ENCODE measurements around the gene CIAO1. TPM values are rescaled to one million over a fixed set of nuclear protein-coding genes. Genes with fewer than 3 reads are reported as not detected.

Gene CIAO1
- total and polyA plus RNA-seq, 4 donors: 25.8 to 57.1 (median 47.8) TPM

GRCh38 chr2:96320326-96320725 lies 54.3 kb downstream of the CIAO1 start:
- DNase-seq (no peak), ATAC-seq (ENCODE audit: low FRiP score) (no peak)
- Histone ChIP-seq H3K4me1 (ENCODE audit: control insufficient read depth in 1 of 2, insufficient read depth in 2 of 2, low read length in 2 of 2) (no peaks in the 10 kb centered on the region), H3K4me3 (ENCODE audit: low read length in 2 of 2) (no peak overlapping the region), H3K36me3 (ENCODE audit: control insufficient read depth in 1 of 2, insufficient read depth in 2 of 2, low read length in 1 of 2) (no peaks in the 10 kb centered on the region), H3K9me3 (ENCODE audit: control insufficient read depth, low read length) (no peaks in the 10 kb centered on the region), H3K27ac (ENCODE audit: low read depth in 1 of 2, low read length in 2 of 2) (no peak overlapping the region), H3K27me3 (ENCODE audit: control insufficient read depth in 1 of 2, insufficient read depth in 2 of 2, low read length in 1 of 2) (no peaks in the 10 kb centered on the region)
- intact Hi-C loops (cut with DNase I): no loop called here
- 94% methylated on average over 3 of the region's 3 CpGs for WGBS, 2 donors

- DNase-seq (peak; percentile 70 to 80), ATAC-seq (ENCODE audit: low FRiP score) (peak; percentile 59)
- Histone ChIP-seq H3K27ac (ENCODE audit: low read depth in 1 of 2, low read length in 2 of 2) (no peak overlapping the region), H3K36me3 (ENCODE audit: control insufficient read depth in 1 of 2, insufficient read depth in 2 of 2, low read length in 1 of 2) (no peaks in the 10 kb centered on the region), H3K27me3 (ENCODE audit: control insufficient read depth in 1 of 2, insufficient read depth in 2 of 2, low read length in 1 of 2) (no peaks in the 10 kb centered on the region), H3K4me3 (ENCODE audit: low read length in 2 of 2) (peak overlapping the region; percentile 33 to 57), H3K4me1 (ENCODE audit: control insufficient read depth in 1 of 2, insufficient read depth in 2 of 2, low read length in 2 of 2) (no peaks in the 10 kb centered on the region), H3K9me3 (ENCODE audit: control insufficient read depth, low read length) (no peaks in the 10 kb centered on the region)
- 6 to 7% methylated on average over 35 to 41 of the region's 41 CpGs for WGBS, 2 donors
- intact Hi-C loops (cut with DNase I): no loop called here
Observed at GRCh38 chr2:96320728-96321622, 55.0 kb downstream of the CIAO1 start.

Other genes starting within 250 kb of the CIAO1 start
- gene GPAT2, start 231.3 kb upstream of the CIAO1 start, total RNA-seq: 10 to 100 TPM in 1 of 2 donors, 1 to 10 TPM in 1; 4.8 to 16.2 TPM
- 1 to 10 TPM in 1 of 2 donors, under 1 TPM in 1; 0.38 to 3.5 TPM for gene GPAT2, start 231.3 kb upstream of the CIAO1 start, polyA plus RNA-seq
- 10 to 100 TPM in 1 of 2 donors, under 1 TPM in 1; 0.81 to 34.0 TPM for gene ADRA2B, start 149.7 kb upstream of the CIAO1 start, total RNA-seq
- gene ADRA2B, start 149.7 kb upstream of the CIAO1 start, polyA plus RNA-seq: under 1 TPM in 1 of 2 donors, not detected in 1; 0.26 TPM
- gene ASTL, start 127.7 kb upstream of the CIAO1 start, total RNA-seq: under 1 TPM; 0.57 to 0.62 TPM
- gene ASTL, start 127.7 kb upstream of the CIAO1 start, polyA plus RNA-seq: not detected
- 1 to 10 TPM; 5.7 to 7.5 TPM for gene DUSP2, start 120.8 kb upstream of the CIAO1 start, total RNA-seq
- 1 to 10 TPM; 1.2 to 1.9 TPM for gene DUSP2, start 120.8 kb upstream of the CIAO1 start, polyA plus RNA-seq
- 10 to 100 TPM; 69.3 to 72.7 TPM for gene STARD7, start 57.4 kb upstream of the CIAO1 start, total RNA-seq
- 10 to 100 TPM; 23.8 to 36.3 TPM for gene STARD7, start 57.4 kb upstream of the CIAO1 start, polyA plus RNA-seq
- 10 to 100 TPM; 53.4 to 53.8 TPM for gene TMEM127, start 228 bp upstream of the CIAO1 start, total RNA-seq
- gene TMEM127, start 228 bp upstream of the CIAO1 start, polyA plus RNA-seq: 10 to 100 TPM in 1 of 2 donors, 1 to 10 TPM in 1; 8.3 to 23.4 TPM
- 10 to 100 TPM; 85.0 to 99.7 TPM for gene SNRNP200, start 39.3 kb downstream of the CIAO1 start, total RNA-seq
- gene SNRNP200, start 39.3 kb downstream of the CIAO1 start, polyA plus RNA-seq: 10 to 100 TPM; 18.9 to 80.1 TPM
- 1 to 10 TPM; 1.9 to 3.6 TPM for gene ITPRIPL1, start 59.1 kb downstream of the CIAO1 start, total RNA-seq
- gene ITPRIPL1, start 59.1 kb downstream of the CIAO1 start, polyA plus RNA-seq: 1 to 10 TPM in 1 of 2 donors, not detected in 1; 1.2 TPM
- 1 to 10 TPM; 1.0 to 1.4 TPM for gene NCAPH, start 69.5 kb downstream of the CIAO1 start, total RNA-seq
- under 1 TPM in 1 of 2 donors, not detected in 1; 0.10 TPM for gene NCAPH, start 69.5 kb downstream of the CIAO1 start, polyA plus RNA-seq
- under 1 TPM in 1 of 2 donors, not detected in 1; 0.33 TPM for gene NEURL3, start 239.1 kb downstream of the CIAO1 start, total RNA-seq
- under 1 TPM in 1 of 2 donors, not detected in 1; 0.75 TPM for gene NEURL3, start 239.1 kb downstream of the CIAO1 start, polyA plus RNA-seq